H9 (cell line): ENCODE data around the gene SEC23IP. TPM values are rescaled to one million over a fixed set of nuclear protein-coding genes. Genes with fewer than 3 reads are reported as not detected.

Experiments
- DNase-seq: peaks from one replicate; pipeline ENCODE4 v3.0.0-alpha.2; 2017
- H2AFZ ChIP-seq: one replicate; pipeline ENCODE4 v1.6.1; 2013; ENCODE audit warnings: mild to moderate bottlenecking, low read length, control low read depth, moderate library complexity
- H2AK5ac ChIP-seq: 2 replicates; pipeline ENCODE4 v1.6.1; 2013; ENCODE audit warnings: low read length, control low read depth, mixed read lengths; ENCODE audit not compliant: insufficient read length
- H2BK120ac ChIP-seq: one replicate; pipeline ENCODE4 v1.6.1; 2013; ENCODE audit warnings: low read depth, mild to moderate bottlenecking, low read length, control low read depth, inconsistent platforms; ENCODE audit not compliant: poor library complexity, severe bottlenecking
- H2BK12ac ChIP-seq: 2 replicates; pipeline ENCODE4 v1.6.1; 2013; ENCODE audit warnings: low read length, control low read depth, mixed read lengths, low read depth; ENCODE audit not compliant: insufficient read length
- H2BK15ac ChIP-seq: 2 replicates; pipeline ENCODE4 v1.6.1; 2013; ENCODE audit warnings: low read depth, low read length, control low read depth
- H2BK20ac ChIP-seq: one replicate; pipeline ENCODE4 v1.6.1; 2013; ENCODE audit warnings: low read depth, mild to moderate bottlenecking, low read length, control low read depth, inconsistent platforms; ENCODE audit not compliant: poor library complexity, severe bottlenecking
- H2BK5ac ChIP-seq: 2 replicates; pipeline ENCODE4 v1.6.1; 2013; ENCODE audit warnings: low read length, control low read depth, mixed read lengths; ENCODE audit not compliant: insufficient read length
- H3K14ac ChIP-seq: 2 replicates; pipeline ENCODE4 v1.6.1; 2013; ENCODE audit warnings: low read length, control low read depth; ENCODE audit not compliant: insufficient read depth
- H3K18ac ChIP-seq: 2 replicates; pipeline ENCODE4 v1.6.1; 2013; ENCODE audit warnings: low read depth, mild to moderate bottlenecking, mixed read lengths, low read length, control low read depth; ENCODE audit not compliant: insufficient read length
- H3K23ac ChIP-seq: 2 replicates; pipeline ENCODE4 v1.6.1; 2013; ENCODE audit warnings: low read length, control low read depth, mixed read lengths, low read depth; ENCODE audit not compliant: insufficient read length
- H3K23me2 ChIP-seq: 2 replicates; pipeline ENCODE4 v1.6.1; 2013; ENCODE audit warnings: low read depth, mild to moderate bottlenecking, mixed read lengths, low read length, control low read depth; ENCODE audit not compliant: insufficient read length, poor library complexity, severe bottlenecking
- H3K27ac ChIP-seq: 2 replicates; pipeline ENCODE4 v1.5.1; 2013; ENCODE audit warnings: low read length, control low read depth, mixed read lengths, low read depth; ENCODE audit not compliant: insufficient read length
- H3K27me3 ChIP-seq: 2 replicates; pipeline ENCODE4 v1.6.1; 2013; ENCODE audit warnings: low read length, control low read depth, inconsistent platforms; ENCODE audit not compliant: insufficient read depth
- H3K4ac ChIP-seq: 2 replicates; pipeline ENCODE4 v1.6.1; 2013; ENCODE audit warnings: low read depth, mild to moderate bottlenecking, control low read depth, inconsistent platforms, low read length, moderate library complexity
- H3K4me1 ChIP-seq: 2 replicates; pipeline ENCODE4 v1.6.1; 2013; ENCODE audit warnings: low read length, control low read depth, inconsistent platforms; ENCODE audit not compliant: insufficient read depth
- H3K4me2 ChIP-seq: 2 replicates; pipeline ENCODE4 v1.6.1; 2013; ENCODE audit warnings: low read length, control low read depth, mixed read lengths; ENCODE audit not compliant: insufficient read length, insufficient read depth
- H3K56ac ChIP-seq: 2 replicates; pipeline ENCODE4 v1.6.1; 2013; ENCODE audit warnings: low read depth, mild to moderate bottlenecking, mixed read lengths, low read length, control low read depth; ENCODE audit not compliant: insufficient read length
- H3K79me1 ChIP-seq: 2 replicates; pipeline ENCODE4 v1.6.1; 2013; ENCODE audit warnings: low read depth, mild to moderate bottlenecking, moderate library complexity, low read length, control low read depth, inconsistent platforms; ENCODE audit not compliant: insufficient read depth, poor library complexity, severe bottlenecking
- H3K79me2 ChIP-seq: 2 replicates; pipeline ENCODE4 v1.6.1; 2013; ENCODE audit warnings: low read length, control low read depth, inconsistent platforms; ENCODE audit not compliant: insufficient read depth
- H3K9ac ChIP-seq: 2 replicates; pipeline ENCODE4 v1.6.1; 2013; ENCODE audit warnings: low read length, control low read depth, mixed read lengths; ENCODE audit not compliant: insufficient read length; ENCODE audit errors: extremely low read depth
- H3K9me3 ChIP-seq: one replicate; pipeline ENCODE4 v1.6.1; 2013; ENCODE audit warnings: low read depth, low read length, inconsistent platforms; ENCODE audit not compliant: control insufficient read depth
- H3T11ph ChIP-seq: one replicate; pipeline ENCODE4 v1.6.1; 2013; ENCODE audit warnings: mild to moderate bottlenecking, low read length, control low read depth, inconsistent platforms
- H4K20me1 ChIP-seq: one replicate; pipeline ENCODE4 v1.6.1; 2013; ENCODE audit not compliant: control insufficient read depth, insufficient read length, insufficient read depth
- H4K5ac ChIP-seq: 2 replicates; pipeline ENCODE4 v1.6.1; 2013; ENCODE audit warnings: low read depth, mild to moderate bottlenecking, mixed read lengths, low read length, control low read depth; ENCODE audit not compliant: insufficient read length
- H4K8ac ChIP-seq: replicated peaks from 2 replicates; pipeline ENCODE4 v1.6.1; 2013; ENCODE audit warnings: low read length, control low read depth, mixed read lengths, low read depth; ENCODE audit not compliant: insufficient read length
- H4K91ac ChIP-seq: 2 replicates; pipeline ENCODE4 v1.6.1; 2013; ENCODE audit warnings: low read depth, mild to moderate bottlenecking, moderate library complexity, mixed read lengths, low read length, control low read depth; ENCODE audit not compliant: insufficient read length
- H3K27ac Mint-ChIP-seq, 3 experiments: 2 replicates in 2 of 3; 3 replicates in 1 of 3; pipeline ENCODE4 v1.8.0; 2020 to 2021; ENCODE audit warnings: mixed read lengths in 3 of 3, mild to moderate bottlenecking in 1 of 3, moderate library complexity in 1 of 3
- H3K27me3 Mint-ChIP-seq: 2 replicates; pipeline ENCODE4 v1.8.0; 2021; ENCODE audit warnings: low read depth, mild to moderate bottlenecking, moderate library complexity, mixed read lengths
- H3K36me3 Mint-ChIP-seq, 3 experiments: 2 replicates in 2 of 3; 3 replicates in 1 of 3; pipeline ENCODE4 v1.8.0; 2020 to 2021; ENCODE audit warnings: low read depth in 3 of 3, mixed read lengths in 3 of 3; ENCODE audit not compliant: insufficient read depth in 1 of 3
- H3K4me1 Mint-ChIP-seq, 2 experiments: 2 replicates each; pipeline ENCODE4 v1.8.0; 2020; ENCODE audit warnings: mixed read lengths in 2 of 2
- H3K4me3 Mint-ChIP-seq, 2 experiments: 2 replicates in 1 of 2; 3 replicates in 1 of 2; pipeline ENCODE4 v1.8.0; 2020 to 2021; ENCODE audit warnings: mild to moderate bottlenecking in 2 of 2, mixed read lengths in 2 of 2, moderate library complexity in 1 of 2
- H3K9me3 Mint-ChIP-seq, 2 experiments: 2 replicates in 1 of 2; 3 replicates in 1 of 2; pipeline ENCODE4 v1.8.0; 2020; ENCODE audit warnings: mild to moderate bottlenecking in 2 of 2, mixed read lengths in 2 of 2, moderate library complexity in 1 of 2
- CTCF ChIP-seq: fragments of 200-600 bp; sonication (generic); conservative IDR thresholded peaks from 3 replicates; pipeline ENCODE4 v1.8.0; 2021; ENCODE audit warnings: antibody characterized with exemption, mild to moderate bottlenecking
- WGBS: extraction: QIAGEN DNeasy Blood & Tissue Kit; methylation state at CpG from one replicate; pipeline ENCODE4 v1.1.7; 2013; ENCODE audit warnings: missing lambda C conversion rate, low lambda C conversion rate, mixed read lengths; ENCODE audit not compliant: insufficient read length; ENCODE audit errors: extremely low coverage; 5-methylcytosine and 5-hydroxymethylcytosine counted together
- total RNA-seq: library from RNA; stranded (reverse); gene quantifications from 2 replicates; pipeline ENCODE4 v1.2.1, GENCODE V29; 2021

Gene SEC23IP
- total RNA-seq, 1 experiment from 2014 or later, result 93.0 TPM

GRCh38 chr10:119942973-119943372, 50.4 kb downstream of the SEC23IP start:
- no peaks in the 10 kb centered on the region for H3K4me1 ChIP-seq
- H3K27me3 ChIP-seq, result no peaks in the 10 kb centered on the region
- H2BK20ac ChIP-seq, result no peak overlapping the region
- WGBS, result no CpG with 5 or more reads among the region's 2 CpGs
- H3K14ac ChIP-seq, result no peak overlapping the region
- TF ChIP-seq CTCF, result no peak
- H2AK5ac ChIP-seq, result no peak overlapping the region
- no peaks in the 10 kb centered on the region for H3K79me1 ChIP-seq
- peaks cover 15 to 45% (median 40%) of the 10 kb centered on the region in 3 experiments; a peak in 6 of 7 replicates for H3K36me3 Mint-ChIP-seq
- H3K27ac Mint-ChIP-seq, result no peak overlapping the region
- H4K8ac ChIP-seq, result no peak overlapping the region
- H2BK15ac ChIP-seq, result no peak overlapping the region
- no peaks in the 10 kb centered on the region for H4K20me1 ChIP-seq
- no peaks in the 10 kb centered on the region for H3K79me2 ChIP-seq
- H4K5ac ChIP-seq, result no peak overlapping the region
- no peak overlapping the region for H2BK120ac ChIP-seq
- no peaks in the 10 kb centered on the region for H3K9me3 ChIP-seq
- no peak overlapping the region for H3K4me3 Mint-ChIP-seq
- H3K4ac ChIP-seq, result no peak overlapping the region
- H3K56ac ChIP-seq, result no peak overlapping the region
- no peaks in the 10 kb centered on the region for H3K27me3 Mint-ChIP-seq
- no peaks in the 10 kb centered on the region for H3K9me3 Mint-ChIP-seq
- H3T11ph ChIP-seq, result no peak overlapping the region
- H3K23ac ChIP-seq, result no peak overlapping the region
- H4K91ac ChIP-seq, result no peak overlapping the region
- no peak overlapping the region for H2BK12ac ChIP-seq
- H3K9ac ChIP-seq, result no peak overlapping the region
- H2BK5ac ChIP-seq, result no peak overlapping the region
- H3K4me2 ChIP-seq, result no peak overlapping the region
- H3K27ac ChIP-seq, result no peak overlapping the region
- no peak overlapping the region for H3K18ac ChIP-seq
- no peak overlapping the region for H2AFZ ChIP-seq
- no peaks in the 10 kb centered on the region for H3K4me1 Mint-ChIP-seq
- DNase-seq, result no peak
- H3K23me2 ChIP-seq, result no peaks in the 10 kb centered on the region
